GM19463 (cell line): ENCODE data around the gene GCLM.

Experiments
- ATAC-seq: cut with Tn5 transposase; IDR thresholded peaks from one replicate; pipeline ENCODE4 v1.9.1; 2021; ENCODE audit warnings: mild to moderate bottlenecking, moderate library complexity; ENCODE audit not compliant: unreplicated experiment

GCLM gene

DNA sequence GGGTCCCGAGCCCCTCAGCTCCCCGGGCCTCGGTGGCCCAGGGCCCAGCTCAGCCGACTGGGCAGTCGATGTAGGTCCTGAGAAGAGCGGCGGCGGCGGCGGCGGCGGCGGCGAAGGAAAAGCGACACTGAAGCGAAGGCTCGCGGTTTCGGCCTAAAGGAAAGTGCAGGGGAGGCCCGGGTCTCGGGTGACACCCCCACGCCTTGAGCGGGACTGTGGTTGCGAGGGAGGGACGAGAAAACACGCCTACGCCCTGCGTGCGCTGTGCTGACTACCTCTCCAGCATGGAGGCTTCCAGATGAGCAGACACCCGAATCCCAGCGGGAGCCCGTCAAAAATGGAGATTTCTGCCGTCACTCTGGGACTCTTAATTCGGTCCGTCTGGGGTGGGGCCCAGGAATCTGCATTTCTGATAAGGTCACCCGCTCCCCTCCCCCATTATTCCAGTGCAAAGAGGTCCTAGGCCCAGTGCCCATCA is 61.4 kb downstream of the GCLM start:
- peak; percentile 20 for ATAC-seq

DNA sequence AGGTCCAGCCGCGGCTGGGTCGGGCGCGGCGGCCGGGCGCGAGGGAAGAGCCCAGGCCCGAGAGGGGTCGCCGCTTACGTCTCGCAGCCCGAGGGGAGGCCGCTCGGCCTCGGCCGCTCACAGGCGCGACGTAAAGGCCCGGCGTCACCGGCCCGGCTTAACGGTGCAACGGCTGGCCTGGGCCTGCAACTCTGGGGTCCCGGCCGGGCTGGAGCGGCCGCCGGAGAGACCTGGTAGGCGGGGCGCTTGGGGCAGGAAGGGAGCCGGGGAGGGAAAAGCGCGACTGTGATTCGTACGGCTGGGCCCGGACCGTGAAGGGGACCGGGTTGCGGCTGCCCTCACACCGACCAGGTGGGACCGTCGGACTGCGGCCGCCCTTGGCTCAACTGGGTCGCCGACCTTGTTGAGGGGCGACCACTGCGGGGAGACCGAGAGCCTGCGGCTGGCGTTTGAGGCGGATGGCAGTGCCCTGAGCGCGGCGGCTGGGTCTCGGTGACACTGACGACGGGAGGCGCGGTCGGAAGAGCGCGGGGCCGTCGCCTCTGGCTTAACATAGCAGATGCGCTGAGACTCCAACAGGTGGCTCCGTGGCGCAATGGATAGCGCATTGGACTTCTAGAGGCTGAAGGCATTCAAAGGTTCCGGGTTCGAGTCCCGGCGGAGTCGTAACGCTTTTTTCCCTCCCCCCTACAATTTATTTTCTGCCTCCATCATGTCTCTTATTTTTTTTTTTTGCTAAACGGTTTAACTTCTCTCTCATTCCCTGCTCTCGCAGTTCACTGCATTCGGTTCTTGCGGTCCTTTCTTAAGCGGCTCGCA is 62.0 kb downstream of the GCLM start:
- ATAC-seq = peak; percentile 59

GRCh38 chr1:93846206-93846991 is 62.8 kb downstream of the GCLM start:
- peak; percentile 42 for ATAC-seq

DNA sequence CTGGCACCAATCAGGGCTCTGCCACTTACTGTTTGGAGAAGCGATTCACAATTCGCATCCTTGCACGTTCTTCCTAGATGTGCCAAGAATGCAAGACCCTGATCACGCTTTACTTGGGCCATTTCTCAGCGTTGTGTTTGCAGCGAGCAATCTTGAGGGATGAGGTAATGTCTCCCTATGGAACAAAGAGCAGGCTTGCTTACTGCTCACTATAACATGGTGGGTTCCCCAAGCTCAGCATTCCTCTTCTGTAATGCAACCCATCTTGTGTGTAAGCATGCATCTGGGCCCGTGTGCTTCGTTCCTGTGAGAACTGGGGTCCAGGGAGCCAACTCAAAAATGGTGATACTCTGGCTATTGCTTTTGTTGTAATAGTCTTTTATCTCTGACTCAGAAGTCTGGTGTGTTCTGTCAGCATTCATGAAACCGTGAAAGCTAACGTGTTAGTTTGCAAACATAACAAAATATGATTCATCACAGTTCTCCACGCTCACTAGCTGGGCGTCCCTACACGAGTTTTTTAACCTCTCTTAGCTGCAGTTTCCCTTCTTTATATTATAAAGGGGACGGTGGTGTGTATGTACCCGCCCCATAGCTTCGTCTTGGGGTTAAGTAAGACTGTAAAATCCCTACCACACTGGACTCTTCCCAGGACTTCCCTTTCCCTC is 63.6 kb downstream of the GCLM start:
- ATAC-seq = no peak

DNA sequence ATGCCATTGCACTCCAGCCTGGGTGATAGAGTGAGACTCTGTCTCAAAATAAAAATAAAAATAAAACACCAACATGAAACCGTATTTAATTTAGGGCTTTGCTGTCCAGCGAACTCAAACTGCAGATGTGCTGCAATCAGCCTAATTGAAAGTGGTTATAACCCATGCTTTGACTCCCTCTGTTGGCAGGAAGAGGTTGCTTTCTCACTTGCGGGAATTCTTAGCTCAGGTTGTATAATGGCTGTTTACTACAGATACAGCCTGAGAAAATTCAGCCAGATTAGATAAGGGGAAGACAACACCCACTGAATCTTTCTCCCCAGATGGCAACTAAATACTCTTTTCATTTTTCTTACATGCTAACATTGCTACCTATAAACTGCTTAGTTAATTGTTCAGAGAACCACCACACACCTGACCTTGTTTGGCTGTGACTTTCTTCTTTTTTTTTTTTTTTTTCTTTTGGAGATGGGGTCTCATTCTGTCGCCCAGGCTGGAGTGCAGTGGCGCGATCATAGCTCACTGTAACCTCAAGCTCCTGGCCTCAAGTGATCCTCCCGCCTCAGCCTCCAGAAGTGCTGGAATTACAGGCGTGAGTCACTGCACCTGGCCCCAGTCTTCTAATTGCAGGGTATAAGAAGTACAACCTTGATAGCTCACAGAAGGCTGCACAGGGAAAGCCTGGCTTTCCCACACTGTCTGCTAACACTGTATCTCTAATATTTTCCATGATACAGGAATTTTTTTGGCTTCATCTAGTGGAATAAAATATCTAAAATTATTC is 64.8 kb downstream of the GCLM start:
- no peak for ATAC-seq

GRCh38 chr1:93842750-93843500 is 66.3 kb downstream of the GCLM start:
- no peak for ATAC-seq

- ATAC-seq = no peak
Measured at GRCh38 chr1:93841771-93842170, 67.5 kb downstream of the GCLM start.

GRCh38 chr1:93840956-93841482 is 68.2 kb downstream of the GCLM start:
- no peak for ATAC-seq

DNA sequence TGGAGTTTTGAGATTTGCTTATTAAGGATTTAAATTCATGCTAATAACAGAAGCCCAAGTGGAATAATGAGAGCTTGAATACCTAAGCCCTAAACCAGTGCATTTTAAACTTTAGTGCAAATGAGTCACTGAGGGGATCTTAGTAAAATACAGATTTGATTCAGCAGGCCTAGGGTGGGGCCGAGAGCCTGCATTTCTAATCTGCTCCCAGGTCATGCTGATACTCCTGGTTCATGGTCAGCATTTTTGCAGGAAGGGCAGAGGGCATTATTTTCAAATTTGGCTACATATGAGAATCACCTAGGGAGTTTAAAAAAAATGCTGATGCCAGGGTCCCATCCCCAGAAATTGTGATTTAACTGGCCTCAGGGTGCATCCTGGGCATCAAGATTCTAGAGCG is 69.5 kb downstream of the GCLM start:
- no peak for ATAC-seq

GRCh38 chr1:93839307-93839706 is 69.9 kb downstream of the GCLM start:
- ATAC-seq = no peak

GRCh38 chr1:93837961-93838360 is 71.3 kb downstream of the GCLM start:
- no peak for ATAC-seq
